GM12801 (cell line): ENCODE results near the gene GOLGA7B.

Source experiments
- CTCF ChIP-seq: IDR thresholded peaks from one replicate; pipeline ENCODE4 v1.5.1; 2011; ENCODE audit warnings: control low read depth; ENCODE audit not compliant: insufficient read length; ENCODE audit errors: extremely low read depth

The GOLGA7B gene

GRCh38 chr10:97863808-97864207 is 14.2 kb downstream of the GOLGA7B start:
- no peak for TF ChIP-seq CTCF

GRCh38 chr10:97865488-97865887 is 15.8 kb downstream of the GOLGA7B start:
- no peak for TF ChIP-seq CTCF

- no peak for TF ChIP-seq CTCF
Measured at GRCh38 chr10:97866524-97867219, 17.0 kb downstream of the GOLGA7B start.

GRCh38 chr10:97867220-97867800 is 17.7 kb downstream of the GOLGA7B start:
- TF ChIP-seq CTCF: no peak

- no peak for TF ChIP-seq CTCF
Measured at GRCh38 chr10:97868134-97868685, 18.6 kb downstream of the GOLGA7B start.

- TF ChIP-seq CTCF: no peak
Measured at GRCh38 chr10:97869091-97870042, 19.7 kb downstream of the GOLGA7B start.

- TF ChIP-seq CTCF: no peak
Measured at GRCh38 chr10:97870990-97871389, 21.3 kb downstream of the GOLGA7B start.
